AG20443 (cell line): ENCODE measurements around the gene GUCA2B.

Source experiments
- DNase-seq: peaks from one replicate; pipeline ENCODE4 v3.0.0; 2012; ENCODE audit warnings: low spot score, mixed read lengths

GUCA2B gene

DNA sequence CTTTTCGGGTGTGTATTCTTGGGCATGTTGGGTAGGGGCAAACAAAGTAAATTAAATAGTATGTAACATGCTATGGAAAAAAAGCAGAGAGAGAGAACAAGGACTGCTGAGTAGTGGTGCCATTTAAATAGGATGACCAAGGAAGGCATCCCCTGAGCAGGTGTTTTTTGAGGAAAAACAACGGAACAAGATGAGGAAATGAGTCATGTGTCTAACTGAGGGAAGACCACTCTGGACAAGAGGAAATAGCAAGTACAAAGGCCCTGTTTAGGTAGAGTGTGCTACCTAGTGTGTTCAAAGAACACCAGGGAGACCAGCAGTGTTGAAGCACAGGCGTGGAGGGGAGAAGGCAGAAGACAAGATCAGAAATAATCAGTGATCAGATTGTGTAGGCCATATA, 31.4 kb downstream of the GUCA2B start:
- no peak for DNase-seq

DNA sequence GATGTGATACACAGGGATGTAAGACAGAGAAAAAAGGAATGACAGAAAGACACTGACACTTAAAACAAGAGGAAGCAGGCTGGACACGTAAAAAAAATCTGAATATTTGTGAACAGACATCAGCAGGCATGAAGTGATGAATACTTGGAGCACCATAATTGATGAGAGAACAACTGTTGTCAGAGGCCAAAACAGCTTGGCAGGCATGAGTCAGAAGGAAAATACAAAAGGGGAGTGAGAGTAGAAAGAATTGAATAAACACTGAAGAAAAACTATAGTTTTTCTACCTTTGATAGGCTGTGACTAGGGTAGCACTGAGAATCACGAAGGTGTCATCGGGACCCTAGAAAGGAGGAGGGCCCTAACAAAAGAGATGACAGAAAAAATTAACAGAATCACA, 32.9 kb downstream of the GUCA2B start:
- DNase-seq = peak; percentile 70

DNA sequence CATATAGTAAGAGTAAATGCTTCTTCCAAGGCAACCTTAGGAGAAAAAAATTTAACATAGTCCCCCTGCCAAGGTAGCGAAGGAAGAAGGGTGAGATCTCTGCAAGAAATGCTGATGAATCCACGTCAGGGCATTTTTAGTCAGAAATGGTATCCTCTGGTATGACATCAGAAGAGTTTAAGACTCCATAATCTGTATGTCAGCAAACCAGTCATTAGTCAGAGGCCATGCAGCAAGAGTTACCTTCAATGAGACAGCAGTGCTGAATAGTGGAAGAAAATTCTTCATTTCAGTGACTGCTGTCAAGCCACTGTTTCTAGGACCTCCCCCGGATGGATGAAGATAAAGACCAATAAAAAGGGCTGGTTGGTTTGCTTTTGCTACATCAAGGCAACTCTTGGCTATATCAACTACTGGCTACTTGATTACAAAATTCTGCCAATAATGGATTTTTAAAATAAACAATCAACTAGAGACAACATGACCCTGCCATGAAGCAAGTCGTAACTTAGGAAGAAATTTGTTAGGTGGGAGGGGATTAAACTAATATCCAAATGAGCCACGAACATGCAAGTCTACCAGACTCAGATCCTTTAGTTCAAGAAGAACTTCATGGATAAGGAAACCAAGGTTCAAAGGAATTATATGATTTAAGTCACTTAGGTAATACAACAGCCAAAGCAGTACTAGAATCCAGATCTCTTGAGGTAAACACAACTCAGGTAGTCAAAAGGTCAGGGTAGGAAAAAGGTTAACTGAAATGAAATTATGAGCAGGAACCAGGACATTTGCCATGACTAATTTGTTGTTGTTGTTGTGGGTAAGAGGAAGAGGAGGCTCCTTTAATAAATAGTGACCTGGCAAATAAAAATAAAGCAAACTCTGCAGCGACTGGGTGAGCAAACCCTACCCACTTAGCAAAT, 37.0 kb downstream of the GUCA2B start:
- no peak for DNase-seq

DNA sequence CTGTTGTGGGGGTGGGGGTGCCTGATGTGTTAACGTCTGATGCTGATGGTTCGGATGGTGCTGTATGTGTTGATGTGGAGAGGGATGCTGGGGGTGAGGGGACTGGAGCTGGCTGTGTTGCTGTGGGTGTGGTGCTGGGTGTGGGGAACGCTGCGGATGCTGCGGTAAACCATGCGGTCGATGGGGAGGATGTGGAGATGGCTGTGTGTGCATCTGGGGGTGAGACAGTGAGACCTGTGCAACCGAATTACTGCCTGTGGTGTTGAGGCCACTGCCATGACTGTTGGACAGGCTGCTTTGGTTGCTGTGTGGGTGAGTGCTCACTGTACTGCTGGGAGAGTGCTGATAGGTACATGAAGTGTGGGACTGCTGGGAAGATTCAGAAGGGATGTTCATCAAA, 38.1 kb downstream of the GUCA2B start:
- DNase-seq = no peak

DNA sequence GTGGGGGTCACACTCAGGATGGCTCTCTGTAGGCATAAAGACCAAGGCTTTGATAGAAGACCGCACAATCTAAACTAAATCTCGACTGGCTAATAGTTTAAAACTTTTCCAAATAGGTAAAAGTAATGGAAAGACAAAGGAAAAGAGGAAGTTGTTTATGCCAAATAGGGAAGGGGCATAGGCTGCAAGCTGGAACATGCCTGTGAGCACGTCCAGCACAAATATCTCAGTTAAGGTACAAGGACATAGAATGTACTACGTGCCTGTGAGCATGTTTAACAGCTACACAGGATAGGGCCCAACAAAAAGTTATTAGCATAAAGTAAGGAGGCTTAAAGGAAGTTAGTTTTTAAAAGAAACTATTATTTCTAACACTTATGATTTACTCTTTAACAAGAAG, 38.9 kb downstream of the GUCA2B start:
- no peak for DNase-seq

DNA sequence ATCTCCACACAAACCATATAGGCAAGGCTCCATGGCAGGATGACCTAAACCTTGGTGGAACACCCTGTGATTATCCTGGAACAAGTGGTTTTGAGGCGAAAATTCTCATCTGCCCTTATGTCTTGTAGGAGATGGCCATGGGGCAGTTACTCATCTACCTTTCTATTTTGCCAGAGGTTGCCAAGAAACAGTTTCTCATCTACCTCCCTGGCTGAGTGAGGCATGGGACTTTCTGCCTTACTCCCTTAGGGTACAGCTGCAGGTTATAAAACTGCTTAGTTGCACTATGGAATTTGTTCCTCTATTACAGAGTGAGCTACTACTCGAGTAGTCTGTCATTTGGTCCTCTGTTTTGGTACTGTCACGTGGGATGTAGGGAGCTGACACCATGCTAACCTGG, 42.6 kb downstream of the GUCA2B start:
- DNase-seq = no peak

DNA sequence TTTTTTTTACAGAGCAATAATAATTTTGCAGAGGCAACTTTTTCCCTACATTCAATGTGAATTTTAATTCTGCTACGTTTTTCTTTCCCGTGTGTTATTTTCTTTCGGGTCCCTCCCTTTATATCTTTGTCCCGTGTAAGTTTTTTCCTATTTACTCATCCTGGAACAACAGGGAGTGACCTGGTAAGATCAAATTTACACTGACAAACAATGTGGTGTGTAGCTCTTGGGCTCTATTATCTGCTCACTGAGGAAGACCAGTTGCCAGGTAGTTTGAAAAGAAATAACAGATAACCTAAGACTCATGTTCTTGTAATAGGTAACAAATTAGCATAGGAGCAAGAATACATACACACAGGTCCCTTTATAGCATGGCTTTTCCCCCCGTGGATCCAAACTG, 45.0 kb downstream of the GUCA2B start:
- no peak for DNase-seq

DNA sequence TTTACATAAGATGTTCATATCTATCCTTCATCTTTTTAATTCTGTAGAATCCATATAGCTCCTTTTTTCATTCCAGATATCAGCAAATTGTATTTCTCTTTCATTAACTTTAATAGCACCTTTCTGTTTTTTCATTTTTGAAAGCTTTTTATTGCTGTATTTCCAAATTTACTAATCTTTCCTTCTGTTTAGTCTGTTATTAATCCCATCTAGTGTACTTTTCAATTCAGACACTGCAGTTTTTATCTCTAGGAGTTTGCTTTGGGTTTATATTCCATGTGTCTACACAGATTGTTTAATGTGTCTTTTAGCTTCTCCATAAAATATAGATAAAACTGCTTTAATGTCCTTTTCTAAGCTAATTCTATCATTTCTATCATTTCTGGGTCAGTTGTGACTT, 48.8 kb downstream of the GUCA2B start:
- no peak for DNase-seq
